D721Med (cell line): ENCODE results near the gene CUX1.
"Not testable (repeated sequence)": the region's sequence is repeated elsewhere in the genome, so short reads cannot be mapped to it uniquely, and the experiment has no call there.

Experiments used
- DNase-seq: peaks from one replicate; pipeline ENCODE4 v3.0.0; 2011; ENCODE audit warnings: low spot score; ENCODE audit not compliant: insufficient read length
- FAIRE-seq: peaks from 2 replicates; lab custom pipeline; 2011; peaks lifted over from hg19 to GRCh38; lab: Jason Lieb, UNC
- TF ChIP-seq, protein P1 (sequence below): IDR thresholded peaks from 2 replicates; pipeline ENCODE4 v1.5.1; 2012; ENCODE audit warnings: mild to moderate bottlenecking, control low read depth; ENCODE audit not compliant: insufficient read depth; ENCODE audit errors: missing control alignments

Gene CUX1

DNA sequence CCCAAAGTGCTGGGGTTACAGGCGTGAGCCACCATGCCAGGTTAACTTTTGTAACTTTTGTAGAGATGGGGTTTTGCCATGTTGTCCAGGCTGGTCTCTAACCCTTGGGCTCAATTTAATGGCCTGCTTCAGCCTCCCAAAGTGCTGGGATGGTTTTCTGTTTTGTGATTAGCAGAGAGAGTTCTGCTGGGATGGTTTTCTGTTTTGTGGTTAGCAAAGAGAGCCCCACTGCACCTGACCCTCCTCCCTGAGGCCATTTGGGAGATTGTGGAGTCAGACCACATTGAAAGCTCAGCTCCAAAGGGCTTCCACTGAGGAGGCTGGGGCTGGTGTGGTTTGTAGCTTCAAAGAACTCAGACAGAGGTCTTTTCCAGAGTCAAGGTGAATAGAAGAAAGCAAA lies 29.6 kb upstream of the CUX1 start:
- TF ChIP-seq, protein P1, sequence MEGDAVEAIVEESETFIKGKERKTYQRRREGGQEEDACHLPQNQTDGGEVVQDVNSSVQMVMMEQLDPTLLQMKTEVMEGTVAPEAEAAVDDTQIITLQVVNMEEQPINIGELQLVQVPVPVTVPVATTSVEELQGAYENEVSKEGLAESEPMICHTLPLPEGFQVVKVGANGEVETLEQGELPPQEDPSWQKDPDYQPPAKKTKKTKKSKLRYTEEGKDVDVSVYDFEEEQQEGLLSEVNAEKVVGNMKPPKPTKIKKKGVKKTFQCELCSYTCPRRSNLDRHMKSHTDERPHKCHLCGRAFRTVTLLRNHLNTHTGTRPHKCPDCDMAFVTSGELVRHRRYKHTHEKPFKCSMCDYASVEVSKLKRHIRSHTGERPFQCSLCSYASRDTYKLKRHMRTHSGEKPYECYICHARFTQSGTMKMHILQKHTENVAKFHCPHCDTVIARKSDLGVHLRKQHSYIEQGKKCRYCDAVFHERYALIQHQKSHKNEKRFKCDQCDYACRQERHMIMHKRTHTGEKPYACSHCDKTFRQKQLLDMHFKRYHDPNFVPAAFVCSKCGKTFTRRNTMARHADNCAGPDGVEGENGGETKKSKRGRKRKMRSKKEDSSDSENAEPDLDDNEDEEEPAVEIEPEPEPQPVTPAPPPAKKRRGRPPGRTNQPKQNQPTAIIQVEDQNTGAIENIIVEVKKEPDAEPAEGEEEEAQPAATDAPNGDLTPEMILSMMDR: no peak
- no peak for FAIRE-seq
- no peak for DNase-seq

DNA sequence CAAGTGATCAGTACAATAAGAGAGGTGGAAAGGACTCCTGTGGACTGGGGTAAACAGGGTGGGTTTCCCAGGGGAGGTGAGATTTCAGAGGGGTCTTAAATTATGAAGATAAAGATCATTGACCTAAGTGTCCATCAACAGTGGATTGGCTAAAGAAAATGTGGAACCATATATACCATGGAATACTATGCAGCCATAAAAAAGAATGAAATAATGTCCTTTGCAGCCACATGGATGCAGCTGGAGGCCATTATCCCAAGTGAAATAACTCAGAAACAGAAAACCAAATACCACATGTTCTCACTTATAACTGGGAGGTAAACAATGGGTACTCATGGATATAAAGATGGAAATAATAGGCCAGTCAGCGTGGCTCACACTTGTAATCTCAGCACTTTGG lies 28.9 kb upstream of the CUX1 start:
- DNase-seq: no peak
- FAIRE-seq: no peak
- TF ChIP-seq, protein P1: no peak

DNA sequence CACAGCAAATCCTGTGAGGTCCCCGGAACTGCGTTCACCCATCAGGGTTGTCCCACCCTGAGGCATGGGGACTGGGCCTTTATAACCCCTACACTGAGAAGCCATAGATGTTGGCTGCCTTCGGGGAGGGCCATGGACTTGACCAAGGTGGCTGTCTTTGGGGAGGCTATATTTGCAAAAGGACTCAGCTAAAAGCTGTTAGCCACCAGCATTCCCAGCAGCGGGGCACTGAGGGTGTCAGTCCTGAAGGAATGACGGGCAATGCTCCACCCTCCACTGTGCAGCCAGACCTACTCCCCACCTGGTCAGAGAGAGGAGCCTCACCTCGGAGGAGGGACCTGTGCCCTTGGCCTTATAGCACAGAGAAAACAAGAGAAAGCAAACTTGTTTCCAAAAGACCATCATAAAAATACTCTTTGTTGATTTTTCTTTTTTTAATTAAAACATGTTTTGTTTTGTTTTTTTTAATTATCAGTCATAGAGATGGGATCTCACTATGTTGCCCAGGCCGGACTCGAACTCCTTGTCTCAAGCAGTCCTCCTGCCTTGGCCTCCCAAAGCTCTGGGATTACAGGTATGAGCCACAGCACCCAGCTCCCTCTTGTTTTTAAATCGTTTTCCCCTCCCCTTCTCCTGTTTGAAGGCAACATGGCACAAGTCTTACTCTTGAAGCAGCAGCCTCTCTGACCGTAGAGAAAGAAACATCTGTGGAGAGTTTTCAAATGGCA lies 26.7 kb upstream of the CUX1 start:
- TF ChIP-seq, protein P1: no peak
- DNase-seq (no peak), FAIRE-seq (no peak)

DNA sequence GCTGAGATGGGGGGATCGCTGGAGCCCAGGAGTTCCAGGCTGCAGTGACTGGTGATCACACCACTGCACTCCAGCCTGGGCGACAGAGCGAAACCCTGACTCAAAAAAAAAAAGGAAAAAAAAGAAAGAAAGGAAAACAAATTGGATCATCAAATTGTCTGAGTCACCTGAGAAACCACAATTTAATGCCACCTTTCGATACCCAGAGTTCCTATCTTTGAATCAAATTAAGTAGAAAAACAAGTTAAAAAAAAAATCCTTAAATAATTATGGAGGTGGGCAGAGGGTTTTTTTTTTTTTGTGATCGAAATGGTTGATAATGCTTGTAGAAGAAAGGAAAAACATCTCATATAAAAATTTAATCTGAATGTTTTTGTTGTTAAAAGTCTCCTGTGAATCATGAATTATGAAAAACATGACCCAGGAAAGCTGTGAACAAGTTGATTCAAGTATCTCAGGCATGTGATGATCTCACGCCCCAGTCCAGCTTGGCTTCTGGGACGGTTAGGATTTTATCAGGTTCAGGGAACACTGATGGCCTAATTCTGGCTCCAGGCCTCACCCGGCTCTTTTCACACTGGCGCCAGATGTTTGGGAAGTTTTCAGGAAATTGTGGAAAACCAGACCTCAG lies 25.3 kb upstream of the CUX1 start:
- TF ChIP-seq, protein P1: no peak
- no peak for DNase-seq
- FAIRE-seq: no peak

DNA sequence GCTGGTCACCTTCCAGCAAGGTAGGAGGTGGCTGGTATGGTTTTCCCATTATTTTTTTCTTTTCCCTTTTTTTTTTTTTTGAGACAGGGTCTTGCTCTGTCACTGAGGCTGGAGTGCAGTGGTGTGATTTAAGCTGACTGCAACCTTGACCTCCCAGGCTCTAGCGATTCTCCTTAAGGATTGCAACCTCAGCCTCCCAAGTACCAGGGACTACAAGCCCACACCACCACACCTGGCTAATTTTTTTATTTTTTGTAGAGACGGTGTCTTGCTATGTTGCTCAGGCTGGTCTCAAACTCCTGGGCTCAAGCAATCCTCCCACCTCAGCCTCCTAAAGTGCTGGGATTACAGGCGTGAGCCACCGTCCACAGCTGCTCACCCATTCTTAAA lies 24.7 kb upstream of the CUX1 start:
- not testable (repeated sequence) for FAIRE-seq, DNase-seq

DNA sequence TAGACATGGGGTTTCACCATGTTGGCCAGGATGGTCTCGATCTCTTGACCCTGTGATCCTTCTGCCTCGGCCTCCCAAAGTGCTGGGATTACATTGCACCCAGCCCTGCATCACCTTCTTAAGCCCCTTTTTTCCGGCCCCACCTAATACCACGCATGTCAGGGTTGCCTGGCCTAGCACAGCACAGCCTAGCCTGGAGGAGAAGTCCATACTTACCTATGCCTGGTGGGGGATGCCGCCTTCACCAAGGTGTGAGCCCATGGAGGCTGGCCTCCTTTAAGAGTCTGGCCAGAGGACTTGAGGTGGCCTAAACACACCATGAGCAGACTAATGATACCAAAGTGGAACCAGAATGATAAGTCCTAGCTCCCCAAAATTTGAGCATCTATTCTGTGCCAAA lies 22.0 kb upstream of the CUX1 start:
- FAIRE-seq (no peak), DNase-seq (no peak)
- TF ChIP-seq, protein P1: no peak

DNA sequence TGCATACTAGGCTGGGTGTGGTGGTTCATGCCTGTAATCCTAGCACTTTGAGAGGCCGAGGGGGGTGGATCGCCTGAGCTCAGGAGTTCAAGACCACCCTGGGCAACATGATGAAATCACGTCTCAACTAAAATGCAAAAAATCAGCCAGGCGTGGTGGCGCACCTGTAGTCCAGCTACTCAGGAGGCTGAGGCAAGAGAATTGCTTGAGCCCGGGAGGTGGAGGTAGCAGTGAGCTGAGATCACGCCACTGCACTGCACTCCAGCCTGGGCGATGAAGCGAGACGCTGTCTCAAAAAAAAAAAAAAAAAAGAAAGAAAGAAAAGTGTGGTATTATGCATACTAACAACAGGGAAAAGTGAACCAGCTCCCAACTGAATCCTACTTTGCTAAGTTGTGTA lies 19.3 kb upstream of the CUX1 start:
- FAIRE-seq, DNase-seq: not testable (repeated sequence)
